Posterior vena cava (tissue), 2 donors: ENCODE results near the gene GEMIN7. TPM values are rescaled to one million over a fixed set of nuclear protein-coding genes. Genes with fewer than 3 reads are reported as not detected.
"Not testable (repeated sequence)": the region's sequence is repeated elsewhere in the genome, so short reads cannot be mapped to it uniquely, and the experiment has no call there.

Experiments
- DNase-seq: peaks from one replicate; pipeline ENCODE4 v3.0.0-alpha.2; 2020; ENCODE audit warnings: low spot score
- intact Hi-C, 2 donors: fragments of 100-400 bp; cut with DNase I; formaldehyde crosslinking; loops; one replicate each; pipeline versions ENCODE4 v1.14.1 to v1.14.2; 2022 to 2023
- total RNA-seq, 2 donors: library from RNA; stranded (reverse); fragmentation: NEBNext Ultra II Directional; extraction: Animal tissue kit (Norgen Biotek cat#: 25700); gene quantifications; one replicate each; pipeline ENCODE4 v1.2.1, GENCODE V29; 2021
- donor health status: DM: yes; HTN: yes; CAD: no.
- donor health status: DM: yes; HTN: yes; CAD: no.

Gene GEMIN7
- total RNA-seq, 2 donors from 2014 or later, result 11.2 to 14.7 TPM

- no peak for DNase-seq
- intact Hi-C loops, result no loop called here
These were observed 39.0 kb downstream of the GEMIN7 start for GRCh38 chr19:45118106-45118505.

GRCh38 chr19:45118591-45119355 is 39.7 kb downstream of the GEMIN7 start:
- intact Hi-C loops, DNase-seq: not testable (repeated sequence)

- no peak for DNase-seq
- intact Hi-C loops, result no loop called here
These were observed 40.5 kb downstream of the GEMIN7 start for GRCh38 chr19:45119582-45119981.

DNA sequence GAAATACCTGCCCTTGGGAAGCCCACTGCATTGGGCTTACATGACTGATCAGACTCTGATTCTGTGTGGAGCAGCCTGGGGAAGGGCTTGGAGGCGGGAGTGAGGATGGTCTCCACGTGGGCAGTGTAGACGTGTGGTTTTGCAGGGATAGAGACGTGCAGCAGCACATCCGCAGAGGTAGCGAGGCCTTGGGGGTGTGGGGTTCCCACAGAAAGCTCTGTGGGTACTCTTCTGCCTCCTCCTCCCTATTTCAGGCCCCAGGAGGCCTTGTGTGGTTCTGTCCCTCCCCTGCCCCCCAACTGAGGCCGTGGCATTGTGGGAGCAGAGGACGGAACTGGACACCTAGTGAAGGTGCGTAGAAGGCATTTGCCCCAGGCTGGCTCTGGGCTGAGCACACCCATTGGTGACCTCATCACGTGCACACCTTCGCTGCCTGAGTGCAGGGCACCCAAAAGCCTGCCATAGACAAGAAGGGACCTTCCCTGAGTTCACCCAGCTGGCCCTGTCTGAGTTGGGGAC is 42.8 kb downstream of the GEMIN7 start:
- intact Hi-C loops, result no loop called here
- DNase-seq, result no peak

- DNase-seq, result no peak
- intact Hi-C loops, result no loop called here
These were observed 43.8 kb downstream of the GEMIN7 start for GRCh38 chr19:45122832-45123231.

GRCh38 chr19:45123440-45123850 is 44.4 kb downstream of the GEMIN7 start:
- intact Hi-C loops, result no loop called here
- no peak for DNase-seq

DNA sequence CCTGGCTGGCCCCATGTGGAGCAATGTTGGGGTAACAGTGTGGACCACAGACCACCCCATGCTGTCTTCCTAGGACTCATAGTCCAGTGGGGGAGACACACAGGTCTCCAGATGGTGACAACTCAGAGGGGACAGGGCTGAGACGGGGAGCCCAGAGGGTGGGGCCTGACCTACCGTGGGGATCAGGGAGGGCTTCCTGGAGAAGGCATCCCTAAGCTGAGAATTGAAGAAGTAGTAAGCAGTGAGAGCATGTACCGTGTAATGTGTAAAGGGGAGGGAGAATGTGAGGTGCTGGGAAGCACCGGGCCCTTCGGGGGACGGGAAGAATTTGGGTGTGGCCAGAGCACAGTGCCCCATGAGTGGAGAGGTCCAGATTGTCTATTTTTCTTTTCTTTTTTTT is 45.0 kb downstream of the GEMIN7 start:
- DNase-seq, result no peak
- intact Hi-C loops, result no loop called here

DNA sequence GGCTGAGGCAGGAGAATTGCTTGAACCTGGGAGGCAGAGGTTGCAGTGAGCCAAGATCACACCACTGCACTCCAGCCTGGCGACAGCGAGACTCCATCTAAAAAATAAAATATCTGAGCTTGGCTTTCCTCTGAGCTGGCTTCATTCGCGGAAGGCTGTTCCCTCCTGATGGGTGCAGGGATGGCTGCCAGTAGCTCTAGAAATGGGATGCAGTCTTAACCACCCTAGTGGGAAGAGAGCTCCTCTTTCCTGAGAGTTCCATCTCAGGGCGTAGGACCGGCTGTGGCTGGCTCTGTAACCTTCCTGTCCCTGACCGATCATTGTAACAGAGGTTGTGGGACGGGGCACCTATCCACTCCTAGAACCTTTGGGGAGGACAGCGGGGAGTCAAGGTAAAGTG is 46.3 kb downstream of the GEMIN7 start:
- intact Hi-C loops, result no loop called here
- no peak for DNase-seq

GRCh38 chr19:45125975-45126493 is 47.0 kb downstream of the GEMIN7 start:
- DNase-seq, result no peak
- intact Hi-C loops, result no loop called here

GRCh38 chr19:45126654-45127053 is 47.6 kb downstream of the GEMIN7 start:
- intact Hi-C loops, result no loop called here
- DNase-seq, result no peak

DNA sequence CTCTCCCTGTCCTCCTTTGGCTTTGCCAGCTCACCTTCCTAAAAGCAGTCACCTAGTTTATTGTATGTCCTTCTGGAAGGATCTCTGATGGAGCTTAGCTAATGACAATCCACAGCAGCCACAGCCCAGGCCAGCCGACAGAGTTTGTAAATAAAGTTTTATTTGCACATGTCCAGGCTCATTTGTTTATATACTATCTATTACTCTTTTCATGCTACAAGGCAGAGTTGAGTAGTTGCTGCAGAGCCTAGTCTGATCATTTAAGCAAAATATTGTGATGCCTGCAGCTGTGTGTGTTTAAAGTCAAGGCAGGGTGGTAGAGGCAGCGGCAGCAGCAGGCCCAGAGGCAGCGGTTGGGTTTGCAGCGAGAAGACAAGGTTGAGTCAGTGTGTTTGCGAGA is 49.1 kb downstream of the GEMIN7 start:
- intact Hi-C loops, result no loop called here
- no peak for DNase-seq

DNA sequence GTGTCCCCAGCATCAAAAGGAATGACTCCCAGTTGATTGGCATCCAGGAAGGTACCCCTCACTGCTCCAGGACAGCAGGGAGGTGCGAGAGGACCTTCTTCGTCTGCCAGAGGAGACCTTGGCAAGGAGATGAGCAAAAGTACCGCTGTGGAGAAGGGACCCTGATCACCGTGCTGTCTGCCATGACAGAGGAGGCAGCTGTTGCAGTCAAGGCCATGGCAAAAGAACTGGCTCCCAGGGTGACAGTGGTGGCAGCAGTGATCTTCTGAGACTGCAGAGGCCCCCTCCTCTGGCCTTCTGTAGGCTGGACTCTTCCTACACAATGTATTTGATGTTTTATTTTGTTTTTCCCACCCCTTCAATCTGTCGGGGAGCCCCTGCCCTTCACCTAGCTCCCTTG is 49.7 kb downstream of the GEMIN7 start:
- intact Hi-C loops, result no loop called here
- no peak for DNase-seq

DNA sequence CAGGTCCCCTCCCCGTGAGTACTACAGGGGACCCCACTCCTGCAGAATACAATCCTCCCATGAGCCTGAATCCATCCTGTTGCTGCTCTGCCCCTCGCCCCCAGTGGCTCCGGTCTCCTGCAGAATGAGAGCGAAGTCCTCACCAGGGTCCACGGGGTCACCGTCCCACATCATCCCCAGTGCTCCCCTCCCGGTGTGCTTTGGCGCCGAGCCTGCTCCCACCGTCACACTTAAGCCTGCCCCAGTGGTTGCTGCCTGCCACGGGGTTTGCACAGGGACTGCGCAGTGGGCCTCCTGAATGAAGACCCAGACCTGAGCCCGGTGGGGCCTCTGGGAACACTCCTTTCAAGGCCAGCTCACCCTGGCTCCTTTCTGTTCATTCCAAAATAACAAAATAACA is 51.2 kb downstream of the GEMIN7 start:
- no peak for DNase-seq
- intact Hi-C loops, result no loop called here

DNA sequence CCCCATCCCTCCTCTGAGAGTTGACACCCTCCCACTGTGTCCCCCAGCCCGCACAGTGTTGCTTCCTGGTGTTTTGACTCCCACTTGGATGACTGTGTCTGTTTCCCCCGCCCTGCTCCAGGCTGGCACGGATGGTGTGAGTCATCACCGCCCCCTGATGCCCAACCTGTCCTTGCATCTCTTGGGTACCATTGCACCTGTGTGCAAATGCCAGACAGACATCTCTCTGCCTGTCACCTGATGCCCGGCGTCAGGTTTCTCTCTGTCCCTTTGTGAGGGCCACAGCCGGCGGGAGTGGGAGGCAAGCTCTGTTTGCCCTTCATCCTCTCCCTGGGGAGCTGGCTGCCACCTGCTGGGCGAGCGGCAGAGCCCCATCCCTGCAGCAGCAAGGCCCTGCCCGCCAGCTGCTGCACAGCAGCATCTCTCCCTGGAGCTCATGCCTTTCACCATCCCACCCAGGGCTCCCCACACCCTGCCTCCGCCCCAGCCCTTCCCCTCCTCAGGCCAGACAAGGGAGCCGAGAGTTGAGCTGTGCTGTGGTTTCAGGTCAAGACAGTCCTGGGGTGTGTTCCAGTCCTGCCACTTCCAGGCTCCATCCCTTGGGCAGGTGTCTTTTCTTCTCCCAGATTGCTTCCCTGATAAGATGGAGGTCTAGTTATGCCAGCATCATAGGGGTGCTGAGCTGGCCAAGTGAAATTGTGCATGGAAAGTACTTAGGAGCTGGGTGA is 52.0 kb downstream of the GEMIN7 start:
- no peak for DNase-seq
- intact Hi-C loops, result no loop called here

- no peak for DNase-seq
- intact Hi-C loops, result no loop called here
These were observed 54.6 kb downstream of the GEMIN7 start for GRCh38 chr19:45133661-45134060.

DNA sequence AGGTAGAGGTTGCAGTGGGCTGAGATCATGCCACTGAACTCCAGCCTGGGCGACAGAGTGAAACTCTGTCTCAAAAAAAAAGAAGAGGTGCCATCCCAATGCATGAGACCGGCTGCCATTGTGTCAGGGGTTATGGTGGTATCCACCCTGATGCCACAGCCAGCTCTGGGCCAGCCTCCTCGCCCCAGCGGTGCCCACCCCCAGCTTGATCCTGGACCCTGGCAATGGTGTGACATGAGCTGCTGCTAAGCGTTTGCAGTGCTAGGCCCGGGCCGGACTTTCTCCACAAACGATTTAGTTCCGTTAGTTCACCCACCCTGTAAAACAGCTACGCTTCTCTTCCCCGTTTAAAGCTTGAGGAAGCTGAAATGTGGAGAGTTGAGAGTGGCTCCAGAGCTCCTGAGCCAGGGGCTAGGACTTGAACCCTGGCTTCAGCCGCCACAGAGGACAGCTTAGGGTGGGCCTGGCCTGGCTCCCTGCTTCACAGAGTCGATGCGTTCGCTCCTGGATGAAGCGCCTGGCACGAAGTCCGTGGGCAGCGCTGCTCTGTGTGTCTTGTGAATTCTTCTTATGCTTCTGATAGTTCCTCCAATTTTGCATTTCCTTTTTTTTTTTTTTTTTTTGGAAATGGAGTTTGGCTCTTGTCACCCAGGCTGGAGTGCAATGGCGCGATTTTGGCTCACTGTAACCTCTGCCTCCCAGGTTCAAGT is 56.3 kb downstream of the GEMIN7 start:
- no peak for DNase-seq
- intact Hi-C loops, result no loop called here

GRCh38 chr19:45136507-45137178 is 57.6 kb downstream of the GEMIN7 start:
- DNase-seq, result no peak
- intact Hi-C loops, result no loop called here

DNA sequence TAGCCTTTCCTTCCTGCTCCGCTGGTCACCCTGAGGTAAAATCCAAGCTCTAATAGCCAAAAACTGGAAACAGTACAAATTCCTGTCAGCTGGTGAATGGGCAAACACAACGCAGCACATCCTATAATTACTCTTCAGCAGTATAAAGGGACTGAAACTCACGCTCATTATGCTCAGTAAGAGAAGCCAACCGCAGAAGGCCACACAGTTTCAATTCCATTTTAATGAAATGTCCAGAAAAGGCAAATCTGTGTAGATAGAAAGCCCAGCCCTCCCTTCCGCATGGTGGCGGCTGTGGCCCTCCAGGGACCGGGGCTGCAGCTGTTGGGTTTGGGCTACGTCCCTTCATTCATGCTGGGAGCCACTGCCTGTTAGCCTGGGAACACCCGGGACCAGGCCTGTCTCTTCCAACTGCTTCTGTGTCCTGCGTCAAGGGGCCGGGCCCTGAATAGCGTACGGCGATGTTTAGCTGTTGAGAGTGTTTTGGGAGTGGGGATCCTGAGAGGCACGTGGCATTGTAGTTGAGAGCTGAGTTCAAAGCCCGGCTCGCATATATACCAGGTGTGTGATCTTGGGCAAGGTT is 58.2 kb downstream of the GEMIN7 start:
- DNase-seq, result no peak
- intact Hi-C loops, result no loop called here

DNA sequence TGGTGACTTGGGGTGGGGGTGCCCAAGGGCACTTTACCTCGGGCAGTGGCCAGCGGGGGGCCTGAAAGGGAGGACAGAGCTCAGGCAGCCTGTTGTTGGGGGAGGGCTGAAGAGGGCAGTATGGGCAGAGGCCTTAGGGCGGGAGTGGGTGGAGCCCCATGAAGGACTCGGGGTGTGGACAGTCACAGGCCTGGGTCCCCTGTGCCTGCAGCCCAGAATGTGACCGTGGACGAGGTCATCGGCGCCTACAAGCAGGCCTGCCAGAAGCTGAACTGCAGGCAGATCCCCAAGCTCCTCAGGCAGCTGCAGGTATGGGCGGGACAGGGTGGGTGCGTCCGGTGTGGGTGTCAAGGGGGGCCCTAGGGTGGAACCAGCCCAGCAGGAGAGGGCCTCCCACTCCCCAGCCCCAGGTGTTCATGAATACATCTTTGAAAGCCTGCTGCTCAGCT is 59.3 kb downstream of the GEMIN7 start:
- intact Hi-C loops, result no loop called here
- DNase-seq, result no peak
